ENCODE results near the gene MYL10. TPM values are rescaled to one million over a fixed set of nuclear protein-coding genes. Genes with fewer than 3 reads are reported as not detected.

The MYL10 gene
- total RNA-seq, 1 experiment from 2014 or later: not detected

DNA sequence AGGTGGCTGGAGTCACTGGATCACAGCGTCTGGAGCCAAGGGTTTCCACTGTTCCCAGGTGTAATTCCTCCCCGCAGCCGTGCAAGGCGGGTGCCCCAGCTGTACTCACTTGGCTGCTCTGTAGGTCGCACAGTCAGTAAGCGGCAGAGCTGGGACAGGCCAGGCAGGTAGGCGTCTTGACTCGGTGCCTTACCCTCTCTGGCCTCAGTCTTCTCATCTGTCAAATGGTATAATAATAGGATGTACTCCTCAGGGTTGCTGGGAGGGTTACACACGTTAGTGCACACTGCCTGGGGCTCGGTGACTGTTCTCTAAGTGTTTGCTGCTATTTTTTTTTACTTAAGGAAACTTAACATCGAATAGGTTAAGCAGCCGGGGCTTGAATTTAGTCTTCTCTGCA, 27.0 kb downstream of the MYL10 start:
- Histone ChIP-seq H3K27me3 (ENCODE audit: control insufficient read depth, insufficient read depth, low read length) (no peaks in the 10 kb centered on the region), H3K4me3 (ENCODE audit: insufficient read depth, low read depth, low read length) (no peak overlapping the region), H3K36me3 (replicated peaks; ENCODE audit: control insufficient read depth, insufficient read depth, low read length) (no peaks in the 10 kb centered on the region)
- DNase-seq: peak; percentile 12

DNA sequence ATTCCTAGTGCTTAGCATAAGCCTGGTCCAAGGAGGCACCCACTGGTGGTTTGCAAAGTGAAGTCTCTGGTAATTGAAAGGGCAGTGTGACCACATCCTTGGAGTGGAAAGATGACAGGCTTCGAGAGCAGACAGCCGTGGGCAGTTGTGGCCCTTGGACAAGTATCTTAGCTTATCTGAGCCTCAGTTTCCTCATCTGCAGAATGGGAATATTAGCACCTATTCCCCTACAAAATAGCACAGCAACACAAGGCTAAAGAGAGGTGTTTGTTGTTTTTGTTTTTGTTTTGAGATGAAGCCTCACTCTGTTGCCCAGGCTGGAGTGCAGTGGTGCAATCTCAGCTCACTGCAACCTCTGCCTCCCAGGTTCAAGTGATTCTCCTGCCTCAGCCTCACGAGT, 29.3 kb downstream of the MYL10 start:
- Histone ChIP-seq H3K36me3 (replicated peaks; ENCODE audit: control insufficient read depth, insufficient read depth, low read length) (no peaks in the 10 kb centered on the region), H3K27me3 (ENCODE audit: control insufficient read depth, insufficient read depth, low read length) (no peaks in the 10 kb centered on the region), H3K4me3 (ENCODE audit: insufficient read depth, low read depth, low read length) (no peak overlapping the region)
- no peak for DNase-seq

DNA sequence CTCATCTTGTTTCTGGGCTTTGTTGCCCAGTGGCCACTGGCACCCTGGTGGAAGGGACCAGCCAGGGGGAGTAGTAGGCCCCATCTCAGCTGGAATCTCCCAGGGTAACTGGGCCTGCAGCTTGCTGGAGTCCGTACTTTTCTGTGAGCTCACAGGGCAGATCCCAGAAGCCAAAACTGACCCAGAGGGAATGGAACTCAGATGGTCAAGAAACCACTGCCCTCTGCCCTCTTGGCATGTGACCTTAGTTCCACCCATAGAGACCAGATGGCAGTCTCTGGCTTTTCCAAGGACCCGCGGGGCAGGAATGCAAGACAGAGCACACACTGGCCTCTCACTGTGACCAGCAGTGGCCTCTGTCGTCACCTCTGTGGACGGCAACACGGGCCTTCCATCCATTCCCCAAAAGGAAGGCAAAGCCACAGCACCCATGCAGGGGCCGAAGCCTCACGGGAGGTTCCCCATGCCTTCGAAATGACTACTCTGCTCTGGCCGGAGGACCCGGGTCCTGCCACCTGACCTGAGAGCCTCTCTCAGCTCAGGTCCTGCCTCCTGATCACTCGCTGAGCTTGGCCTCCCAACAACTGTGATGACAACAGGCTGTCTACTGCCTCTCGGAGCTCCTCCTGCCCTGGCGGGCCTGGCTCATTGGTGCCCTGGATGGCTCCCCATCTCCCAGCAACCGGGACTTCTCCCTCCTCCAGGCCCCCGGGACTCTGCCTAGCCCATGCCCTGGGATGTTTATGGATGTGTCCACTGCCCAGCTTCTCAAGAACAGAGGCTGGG, 29.9 kb downstream of the MYL10 start:
- Histone ChIP-seq H3K36me3 (replicated peaks; ENCODE audit: control insufficient read depth, insufficient read depth, low read length) (no peaks in the 10 kb centered on the region), H3K4me3 (ENCODE audit: insufficient read depth, low read depth, low read length) (no peak overlapping the region), H3K27me3 (ENCODE audit: control insufficient read depth, insufficient read depth, low read length) (no peaks in the 10 kb centered on the region)
- DNase-seq: peak; percentile 36

DNA sequence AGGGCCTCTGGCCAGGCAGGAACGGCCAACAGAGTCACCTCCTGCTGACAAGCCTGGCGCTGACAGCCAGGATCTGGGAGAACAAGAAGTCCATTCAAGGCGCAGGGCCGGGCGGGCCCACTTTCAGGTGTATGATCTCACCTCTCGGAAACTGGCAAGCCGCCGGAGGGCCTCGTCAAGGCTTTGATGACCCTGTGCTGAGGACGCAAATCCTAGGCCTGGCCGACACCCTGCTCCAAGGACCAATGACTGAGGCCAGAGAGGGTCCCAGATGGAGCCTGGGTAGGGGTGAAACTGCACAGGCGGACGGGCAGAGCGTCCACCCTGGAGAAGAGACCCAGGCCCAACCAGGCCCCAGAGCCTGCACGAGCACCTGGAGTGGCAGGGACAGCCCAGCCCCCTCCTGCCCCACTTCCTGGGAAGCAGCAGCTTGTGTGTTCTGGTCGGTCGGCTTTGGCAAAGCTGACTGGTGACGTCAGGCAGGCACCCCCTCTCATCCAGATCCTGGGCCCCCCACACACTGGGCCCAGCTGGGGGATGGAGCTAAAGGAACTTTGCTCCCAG, 30.6 kb downstream of the MYL10 start:
- Histone ChIP-seq H3K4me3 (ENCODE audit: insufficient read depth, low read depth, low read length) (no peak overlapping the region), H3K27me3 (ENCODE audit: control insufficient read depth, insufficient read depth, low read length) (no peaks in the 10 kb centered on the region), H3K36me3 (replicated peaks; ENCODE audit: control insufficient read depth, insufficient read depth, low read length) (no peaks in the 10 kb centered on the region)
- DNase-seq: peak; percentile 37

DNA sequence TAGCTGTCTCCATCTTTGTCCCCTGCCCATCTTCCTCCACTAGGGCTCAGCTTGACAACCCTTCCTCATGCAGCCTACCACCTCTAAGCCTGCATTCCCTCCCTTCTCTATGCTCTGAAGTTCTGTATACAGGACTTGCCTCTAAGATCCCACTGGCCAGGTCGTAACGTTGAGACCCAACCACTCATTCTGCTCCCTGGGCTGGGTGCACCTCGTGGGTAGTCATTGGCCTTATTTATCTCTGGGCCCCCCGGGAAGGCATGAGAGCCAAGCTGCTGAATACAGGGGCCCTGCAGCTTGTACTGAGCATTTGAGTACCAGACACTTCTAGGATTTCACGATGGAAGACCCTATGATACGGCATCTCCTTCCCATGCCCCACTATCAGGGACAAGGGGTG, 31.2 kb downstream of the MYL10 start:
- peak; percentile 25 for DNase-seq
- Histone ChIP-seq H3K27me3 (ENCODE audit: control insufficient read depth, insufficient read depth, low read length) (no peaks in the 10 kb centered on the region), H3K36me3 (replicated peaks; ENCODE audit: control insufficient read depth, insufficient read depth, low read length) (no peaks in the 10 kb centered on the region), H3K4me3 (ENCODE audit: insufficient read depth, low read depth, low read length) (no peak overlapping the region)

DNA sequence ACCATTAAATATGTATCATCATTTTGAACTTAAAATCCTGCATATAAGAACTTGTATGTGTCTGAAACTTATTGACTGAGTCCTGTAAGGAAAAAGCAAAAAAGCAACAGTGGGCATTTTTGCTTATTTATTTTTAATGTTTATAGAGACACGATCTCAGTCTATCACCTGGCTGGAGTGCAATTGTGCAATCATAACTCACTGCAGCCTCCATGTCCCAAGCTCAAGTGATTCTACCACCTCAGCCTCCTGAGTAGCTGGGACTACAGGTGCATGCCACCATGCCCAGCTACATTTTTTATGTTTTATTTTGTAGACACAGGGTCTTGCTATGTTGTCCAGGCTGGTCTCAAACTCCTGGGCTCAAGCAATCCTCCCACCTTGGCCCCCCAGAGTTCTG, 32.2 kb downstream of the MYL10 start:
- no peaks in the 10 kb centered on the region for H3K27me3 ChIP-seq (ENCODE audit: control insufficient read depth, insufficient read depth, low read length)
- H3K36me3 ChIP-seq (replicated peaks; ENCODE audit: control insufficient read depth, insufficient read depth, low read length): no peaks in the 10 kb centered on the region
- H3K4me3 ChIP-seq (ENCODE audit: insufficient read depth, low read depth, low read length): no peak overlapping the region
- DNase-seq: no peak

DNA sequence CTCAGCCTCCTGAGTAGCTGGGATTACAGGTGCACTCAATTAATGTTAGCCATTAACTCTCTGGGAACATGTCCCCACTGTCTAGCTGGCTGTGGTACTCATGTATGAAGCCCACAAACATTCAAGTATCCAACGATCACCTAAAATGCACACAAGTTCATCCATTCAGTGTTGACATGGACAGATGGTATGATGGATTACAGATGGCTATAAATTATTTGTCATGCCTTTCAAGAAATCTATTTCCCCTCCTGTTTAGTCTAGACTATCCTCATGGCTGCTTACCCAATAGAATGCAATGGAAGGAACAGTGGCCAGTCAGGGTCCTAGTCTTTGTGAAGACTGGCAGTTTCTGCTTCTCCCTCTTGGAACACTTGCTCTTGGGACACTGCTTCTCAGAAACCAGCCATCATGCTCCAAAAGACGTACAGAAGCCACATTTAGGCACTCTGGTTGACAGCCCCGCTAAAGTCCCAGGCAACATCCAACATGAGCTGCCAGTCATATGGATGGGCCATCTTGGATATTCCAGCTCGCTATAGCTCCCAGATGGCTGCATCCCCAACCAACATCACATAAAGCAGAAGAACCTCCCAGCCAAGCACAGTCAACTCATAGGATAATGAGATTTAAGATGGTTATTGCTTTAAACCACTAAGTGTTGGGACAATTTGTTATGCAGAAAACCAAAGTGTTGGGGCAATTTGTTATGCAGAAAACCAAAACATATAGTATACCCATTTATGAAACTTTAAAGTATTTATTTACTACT, 33.1 kb downstream of the MYL10 start:
- no peak for DNase-seq
- Histone ChIP-seq H3K36me3 (replicated peaks; ENCODE audit: control insufficient read depth, insufficient read depth, low read length) (no peaks in the 10 kb centered on the region), H3K27me3 (ENCODE audit: control insufficient read depth, insufficient read depth, low read length) (no peaks in the 10 kb centered on the region), H3K4me3 (ENCODE audit: insufficient read depth, low read depth, low read length) (no peak overlapping the region)

DNA sequence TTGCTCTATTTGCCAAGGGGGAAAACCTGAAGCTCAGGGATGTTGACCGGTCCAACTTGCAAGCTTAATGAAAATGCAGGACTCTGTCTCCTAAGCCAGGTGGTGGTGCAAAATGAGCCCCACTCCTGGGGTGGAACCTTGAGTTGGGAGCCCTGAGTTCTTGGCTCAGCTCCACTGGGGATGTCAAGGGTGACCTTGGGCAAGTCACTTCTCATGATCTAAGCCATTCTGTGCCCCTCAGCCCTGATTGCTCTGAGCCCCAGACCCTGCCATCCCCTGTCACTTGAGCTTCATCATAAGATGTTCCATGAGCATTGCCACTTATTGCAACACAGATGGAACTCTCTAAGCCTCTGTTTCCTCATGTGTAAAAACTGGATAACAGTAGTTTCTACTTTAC, 33.9 kb downstream of the MYL10 start:
- H3K27me3 ChIP-seq (ENCODE audit: control insufficient read depth, insufficient read depth, low read length): no peaks in the 10 kb centered on the region
- H3K36me3 ChIP-seq (replicated peaks; ENCODE audit: control insufficient read depth, insufficient read depth, low read length): no peaks in the 10 kb centered on the region
- no peak for DNase-seq
- H3K4me3 ChIP-seq (ENCODE audit: insufficient read depth, low read depth, low read length): no peak overlapping the region

DNA sequence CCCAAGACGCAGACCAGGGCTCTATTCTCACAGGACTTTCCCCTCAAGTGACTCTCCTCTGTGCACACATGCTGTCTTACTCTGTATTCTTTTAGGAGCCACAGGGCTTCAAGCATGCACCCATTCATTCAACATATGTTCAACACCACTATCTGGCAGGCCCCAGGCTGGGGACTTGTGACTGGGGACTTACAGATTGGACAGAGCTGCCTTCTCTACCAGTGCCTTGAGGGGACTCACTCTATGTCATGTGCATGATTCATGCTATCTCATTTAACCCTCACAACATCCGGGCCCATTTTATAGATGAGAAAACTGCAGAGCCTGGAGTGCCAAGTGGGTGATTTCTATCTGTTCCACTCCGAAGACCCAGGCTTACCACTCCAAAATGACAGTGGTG, 34.3 kb downstream of the MYL10 start:
- no peak overlapping the region for H3K4me3 ChIP-seq (ENCODE audit: insufficient read depth, low read depth, low read length)
- H3K36me3 ChIP-seq (replicated peaks; ENCODE audit: control insufficient read depth, insufficient read depth, low read length): no peaks in the 10 kb centered on the region
- H3K27me3 ChIP-seq (ENCODE audit: control insufficient read depth, insufficient read depth, low read length): no peaks in the 10 kb centered on the region
- DNase-seq: no peak

DNA sequence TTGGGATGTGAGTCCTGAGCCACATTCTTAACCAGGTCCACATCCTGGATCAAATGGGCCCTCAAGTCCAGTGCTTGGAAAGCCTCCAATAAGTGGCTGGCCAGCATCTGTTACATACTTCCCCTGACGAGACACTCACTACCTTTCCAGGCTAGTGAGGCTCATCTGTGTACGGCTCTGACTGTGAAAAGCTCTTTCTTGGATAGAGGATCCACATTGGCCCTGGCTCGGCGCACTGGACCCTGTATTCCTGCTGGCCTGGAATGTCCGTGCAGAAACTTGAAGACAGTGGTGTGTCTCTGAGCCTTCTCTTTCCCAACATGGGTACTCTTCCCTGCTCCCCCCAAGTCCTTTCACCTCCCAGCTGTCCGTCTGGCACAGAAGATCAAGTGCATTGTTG, 35.5 kb downstream of the MYL10 start:
- Histone ChIP-seq H3K36me3 (replicated peaks; ENCODE audit: control insufficient read depth, insufficient read depth, low read length) (no peaks in the 10 kb centered on the region), H3K27me3 (ENCODE audit: control insufficient read depth, insufficient read depth, low read length) (no peaks in the 10 kb centered on the region), H3K4me3 (ENCODE audit: insufficient read depth, low read depth, low read length) (no peak overlapping the region)
- DNase-seq: no peak

DNA sequence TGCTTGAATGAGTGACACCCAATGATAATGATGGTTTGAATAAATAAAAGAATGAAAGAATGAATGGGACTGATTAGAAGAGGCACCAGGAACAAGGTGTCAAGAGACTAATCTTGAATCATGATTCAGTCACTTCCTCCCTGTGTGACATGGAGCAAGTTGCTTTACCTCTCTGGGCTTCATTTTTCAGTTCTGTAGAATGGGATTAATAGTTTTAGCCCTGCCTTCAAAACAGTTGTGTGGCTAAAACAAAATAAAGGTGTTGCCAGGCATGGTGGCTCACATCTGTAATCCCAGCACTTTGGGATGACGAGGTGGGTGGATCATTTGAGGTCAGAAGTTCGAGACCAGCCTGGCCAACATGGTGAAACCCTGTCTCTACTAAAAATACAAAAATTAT, 37.6 kb downstream of the MYL10 start:
- Histone ChIP-seq H3K4me3 (ENCODE audit: insufficient read depth, low read depth, low read length) (no peak overlapping the region), H3K27me3 (ENCODE audit: control insufficient read depth, insufficient read depth, low read length) (no peaks in the 10 kb centered on the region), H3K36me3 (replicated peaks; ENCODE audit: control insufficient read depth, insufficient read depth, low read length) (no peaks in the 10 kb centered on the region)
- DNase-seq: no peak

DNA sequence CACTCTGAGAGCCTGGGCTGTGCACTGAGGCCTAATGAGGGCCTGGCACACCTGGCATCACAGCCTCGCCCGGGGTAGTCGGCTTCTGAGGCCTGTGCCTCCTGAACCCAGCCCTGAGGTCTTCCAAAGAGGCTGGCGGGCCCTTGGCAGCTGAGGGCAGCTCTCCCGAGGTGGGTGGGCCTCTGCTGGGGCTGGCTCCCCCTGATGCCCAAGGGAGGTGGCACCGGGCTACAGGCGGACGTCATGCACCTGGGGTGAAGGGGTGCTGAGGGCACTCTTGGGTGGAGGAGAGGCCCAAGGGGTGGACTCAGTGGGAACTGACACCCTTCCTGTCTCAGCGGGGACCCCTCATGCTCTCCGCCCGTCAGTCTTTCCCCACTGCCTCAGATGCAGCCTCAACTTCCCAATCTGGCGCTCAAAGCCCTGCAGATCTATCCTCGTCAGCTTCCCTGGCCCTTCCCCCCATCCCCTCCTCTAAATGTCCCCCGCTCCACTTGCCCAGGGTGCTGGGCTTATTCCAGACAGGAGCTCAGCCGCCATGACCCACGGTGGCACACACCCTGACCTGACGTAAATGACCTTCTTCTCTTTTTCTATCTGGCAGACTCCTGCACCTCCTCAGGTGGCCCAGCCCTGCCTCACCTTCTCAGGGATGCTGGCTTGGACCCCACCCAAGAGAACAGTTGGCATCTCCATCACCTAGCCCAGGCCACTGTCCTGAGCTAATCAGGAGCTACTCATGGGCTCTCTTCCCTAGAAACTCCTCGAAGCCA, 38.2 kb downstream of the MYL10 start:
- Histone ChIP-seq H3K36me3 (replicated peaks; ENCODE audit: control insufficient read depth, insufficient read depth, low read length) (no peaks in the 10 kb centered on the region), H3K27me3 (ENCODE audit: control insufficient read depth, insufficient read depth, low read length) (no peaks in the 10 kb centered on the region), H3K4me3 (ENCODE audit: insufficient read depth, low read depth, low read length) (no peak overlapping the region)
- peak; percentile 40 for DNase-seq

DNA sequence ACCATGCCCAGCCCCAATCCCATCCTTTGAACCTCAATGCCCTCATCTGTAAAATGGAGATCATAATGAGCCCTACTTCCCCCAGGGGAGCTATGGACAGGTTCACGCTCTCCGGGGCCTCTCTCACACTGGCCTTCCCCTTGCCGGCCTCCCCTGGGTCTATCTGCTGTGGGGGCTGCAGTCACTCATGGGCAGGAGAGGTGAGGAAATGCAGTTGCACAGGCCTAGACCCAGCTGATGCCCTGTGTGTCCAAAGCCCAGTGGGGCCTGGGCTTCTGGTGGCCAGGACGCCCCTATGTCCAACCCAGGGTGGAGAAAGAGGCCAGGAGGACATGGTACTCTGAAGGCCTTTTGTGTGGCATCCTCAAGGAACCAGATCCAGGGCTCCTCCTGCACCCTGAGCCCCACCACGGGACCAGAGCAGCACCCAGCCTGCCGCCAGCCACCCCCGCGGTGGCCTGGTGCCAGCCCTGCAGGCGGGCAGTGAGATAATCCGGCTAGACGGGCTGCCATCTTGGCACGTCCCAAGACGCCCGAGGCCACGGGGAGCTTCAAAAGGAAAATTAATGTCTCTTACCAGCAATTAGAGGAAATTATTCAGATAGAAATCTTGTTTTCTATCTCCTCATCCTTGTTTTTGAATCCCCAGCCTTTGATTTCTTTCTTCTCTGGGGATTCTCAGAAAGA, 39.0 kb downstream of the MYL10 start:
- H3K27me3 ChIP-seq (ENCODE audit: control insufficient read depth, insufficient read depth, low read length): no peaks in the 10 kb centered on the region
- H3K4me3 ChIP-seq (ENCODE audit: insufficient read depth, low read depth, low read length): no peak overlapping the region
- H3K36me3 ChIP-seq (replicated peaks; ENCODE audit: control insufficient read depth, insufficient read depth, low read length): no peaks in the 10 kb centered on the region
- DNase-seq: peak; percentile 23

DNA sequence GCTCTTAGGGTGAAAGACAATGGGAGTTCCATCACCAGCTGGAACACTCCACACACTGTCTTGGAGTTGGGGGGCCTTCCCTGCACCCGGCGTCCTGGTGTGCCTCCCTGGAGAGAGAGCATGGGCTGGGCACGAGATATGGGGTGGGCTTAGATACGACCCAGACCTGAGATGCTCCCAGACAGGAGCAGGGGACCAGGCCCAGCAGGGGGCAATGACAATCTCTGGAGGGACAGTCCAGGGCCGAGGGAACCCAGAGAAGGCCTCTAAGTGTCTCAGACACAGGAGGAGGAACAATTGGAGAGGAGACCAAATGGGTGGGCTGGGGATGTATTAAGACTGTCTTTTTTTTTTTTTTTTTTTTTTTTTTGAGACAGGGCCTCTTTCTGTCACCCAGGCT, 40.0 kb downstream of the MYL10 start:
- no peaks in the 10 kb centered on the region for H3K36me3 ChIP-seq (replicated peaks; ENCODE audit: control insufficient read depth, insufficient read depth, low read length)
- no peaks in the 10 kb centered on the region for H3K27me3 ChIP-seq (ENCODE audit: control insufficient read depth, insufficient read depth, low read length)
- H3K4me3 ChIP-seq (ENCODE audit: insufficient read depth, low read depth, low read length): no peak overlapping the region
- DNase-seq: peak; percentile 27
